Suprapubic skin (tissue), 4 donors: ENCODE results near the gene GALNT17. TPM values are rescaled to one million over a fixed set of nuclear protein-coding genes. Genes with fewer than 3 reads are reported as not detected.

Experiments
- DNase-seq, 2 donors: peaks; one replicate each; pipeline ENCODE4 v3.0.0-alpha.2; 2019; ENCODE audit warnings: low spot score in 2 of 2
- H3K27ac ChIP-seq: fragments of 200-600 bp; sonication (generic); one replicate; pipeline ENCODE4 v1.5.1; 2019
- H3K27me3 ChIP-seq: fragments of 200-600 bp; sonication (generic); one replicate; pipeline ENCODE4 v1.5.1; 2019
- H3K36me3 ChIP-seq: fragments of 200-600 bp; sonication (generic); one replicate; pipeline ENCODE4 v1.5.1; 2019
- H3K4me1 ChIP-seq: fragments of 200-600 bp; sonication (generic); one replicate; pipeline ENCODE4 v1.5.1; 2019
- H3K4me3 ChIP-seq: fragments of 200-600 bp; sonication (generic); one replicate; pipeline ENCODE4 v1.5.1; 2019; ENCODE audit warnings: mild to moderate bottlenecking
- H3K9me3 ChIP-seq: fragments of 200-600 bp; sonication (generic); one replicate; pipeline ENCODE4 v1.5.1; 2019
- EP300 ChIP-seq: sonication (generic); formaldehyde crosslinking; IDR thresholded peaks from one replicate; pipeline ENCODE4 v1.6.1; 2017; ENCODE audit warnings: antibody characterized with exemption
- POLR2A ChIP-seq, 2 donors: fragments of 450-650 bp; IDR thresholded peaks; one replicate each; pipeline ENCODE4 v1.6.1; 2017; ENCODE audit warnings: antibody characterized with exemption in 2 of 2, mild to moderate bottlenecking in 2 of 2, moderate library complexity in 2 of 2
- POLR2AphosphoS5 ChIP-seq, 3 donors: sonication (generic); formaldehyde crosslinking; IDR thresholded peaks; one replicate each; pipeline ENCODE4 v1.6.1; 2017; ENCODE audit warnings: antibody characterized with exemption in 3 of 3
- WGBS: methylation state at CpG from one replicate; pipeline ENCODE4 v1.1.5; 2018; 5-methylcytosine and 5-hydroxymethylcytosine counted together
- total RNA-seq, 4 donors: library from RNA; depleted of rRNA; stranded (reverse); fragments of >200 nt; gene quantifications; one replicate each; pipeline ENCODE4 v1.1.0, GENCODE V29; 2016
- TF ChIP-seq, protein P1 (sequence below), 2 donors: fragments of 200-600 bp in 1 of 2; fragments of 450-650 bp in 1 of 2; sonication (generic) in 1 of 2; IDR thresholded peaks; one replicate each; pipeline ENCODE4 v1.5.1; 2016 to 2019; ENCODE audit warnings: antibody characterized with exemption in 2 of 2, mild to moderate bottlenecking in 1 of 2, moderate library complexity in 1 of 2

The GALNT17 gene
- total RNA-seq, 4 donors from 2014 or later: 2.0 to 4.7 (median 2.7) TPM

- H3K36me3 ChIP-seq: no peaks in the 10 kb centered on the region
- H3K27me3 ChIP-seq: no peaks in the 10 kb centered on the region
- DNase-seq: no peak
- TF ChIP-seq POLR2A (IDR thresholded peaks at IDR 0.05) (no peak), EP300 (no peak), POLR2AphosphoS5 (IDR thresholded peaks at IDR 0.05) (no peak)
- TF ChIP-seq, protein P1, sequence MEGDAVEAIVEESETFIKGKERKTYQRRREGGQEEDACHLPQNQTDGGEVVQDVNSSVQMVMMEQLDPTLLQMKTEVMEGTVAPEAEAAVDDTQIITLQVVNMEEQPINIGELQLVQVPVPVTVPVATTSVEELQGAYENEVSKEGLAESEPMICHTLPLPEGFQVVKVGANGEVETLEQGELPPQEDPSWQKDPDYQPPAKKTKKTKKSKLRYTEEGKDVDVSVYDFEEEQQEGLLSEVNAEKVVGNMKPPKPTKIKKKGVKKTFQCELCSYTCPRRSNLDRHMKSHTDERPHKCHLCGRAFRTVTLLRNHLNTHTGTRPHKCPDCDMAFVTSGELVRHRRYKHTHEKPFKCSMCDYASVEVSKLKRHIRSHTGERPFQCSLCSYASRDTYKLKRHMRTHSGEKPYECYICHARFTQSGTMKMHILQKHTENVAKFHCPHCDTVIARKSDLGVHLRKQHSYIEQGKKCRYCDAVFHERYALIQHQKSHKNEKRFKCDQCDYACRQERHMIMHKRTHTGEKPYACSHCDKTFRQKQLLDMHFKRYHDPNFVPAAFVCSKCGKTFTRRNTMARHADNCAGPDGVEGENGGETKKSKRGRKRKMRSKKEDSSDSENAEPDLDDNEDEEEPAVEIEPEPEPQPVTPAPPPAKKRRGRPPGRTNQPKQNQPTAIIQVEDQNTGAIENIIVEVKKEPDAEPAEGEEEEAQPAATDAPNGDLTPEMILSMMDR (IDR thresholded peaks at IDR 0.05): no peak
- H3K4me1 ChIP-seq: no peaks in the 10 kb centered on the region
- no peak overlapping the region for H3K4me3 ChIP-seq
- H3K27ac ChIP-seq: no peak overlapping the region
- 96% methylated on average over 2 of the region's 2 CpGs for WGBS
- peaks cover 13% of the 10 kb centered on the region for H3K9me3 ChIP-seq
Observed at GRCh38 chr7:71350680-71351079, 218.7 kb downstream of the GALNT17 start.

DNA sequence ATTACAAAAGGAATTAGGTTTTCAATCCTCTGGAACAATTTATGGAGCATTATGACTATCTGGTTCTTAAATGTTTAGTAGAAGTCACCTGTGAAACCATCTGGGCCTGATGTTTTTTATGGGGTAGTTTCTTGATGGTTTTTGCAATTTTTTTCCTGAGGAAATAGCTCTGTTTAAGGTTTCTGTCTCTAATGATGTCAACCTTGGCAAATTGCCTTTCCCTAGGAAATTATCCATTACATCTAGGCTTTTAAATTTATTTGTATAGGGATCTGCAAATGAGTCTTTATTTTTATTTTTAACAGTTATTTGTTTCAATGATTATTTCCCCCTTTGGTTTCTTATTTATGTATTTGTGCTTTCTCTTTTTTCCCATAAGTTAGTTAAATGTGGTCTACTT is 222.8 kb downstream of the GALNT17 start:
- Histone ChIP-seq H3K9me3 (peaks cover 14% of the 10 kb centered on the region), H3K36me3 (no peaks in the 10 kb centered on the region), H3K27me3 (no peaks in the 10 kb centered on the region), H3K4me3 (no peak overlapping the region), H3K4me1 (no peaks in the 10 kb centered on the region), H3K27ac (no peak overlapping the region)
- TF ChIP-seq POLR2A (IDR thresholded peaks at IDR 0.05): no peak
- TF ChIP-seq POLR2AphosphoS5 (IDR thresholded peaks at IDR 0.05): no peak
- TF ChIP-seq EP300: no peak
- TF ChIP-seq, protein P1 (IDR thresholded peaks at IDR 0.05): no peak
- DNase-seq: no peak

DNA sequence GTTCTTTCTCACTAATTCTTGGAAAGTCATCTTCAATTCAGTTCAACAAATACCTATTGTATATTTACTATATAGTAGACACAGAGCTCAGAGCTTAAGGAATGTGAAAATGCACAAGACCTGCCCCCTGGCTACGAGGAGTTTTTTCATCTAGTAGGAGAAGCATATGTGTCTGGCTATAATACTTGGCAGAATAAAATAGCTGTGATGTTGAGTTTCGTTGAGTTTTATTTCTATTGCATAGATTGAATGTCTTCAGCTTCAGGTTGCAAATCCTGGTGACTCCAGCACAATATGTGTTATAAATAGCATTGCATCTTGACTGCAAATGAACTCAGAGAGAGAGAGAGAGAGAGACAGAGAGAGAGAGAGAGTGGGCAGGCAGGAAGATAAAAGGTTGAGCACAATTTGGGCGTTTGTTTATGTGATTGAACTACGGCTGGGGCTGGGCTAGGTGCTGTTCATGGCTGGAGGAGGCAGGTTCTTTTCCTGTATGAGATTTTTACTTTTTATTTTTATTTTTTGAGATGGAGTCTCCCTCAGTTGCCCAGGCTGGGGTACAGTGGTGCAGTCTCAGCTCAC is 229.6 kb downstream of the GALNT17 start:
- TF ChIP-seq EP300 (no peak), POLR2AphosphoS5 (IDR thresholded peaks at IDR 0.05) (no peak), POLR2A (IDR thresholded peaks at IDR 0.05) (no peak)
- TF ChIP-seq, protein P1 (IDR thresholded peaks at IDR 0.05): no peak

DNA sequence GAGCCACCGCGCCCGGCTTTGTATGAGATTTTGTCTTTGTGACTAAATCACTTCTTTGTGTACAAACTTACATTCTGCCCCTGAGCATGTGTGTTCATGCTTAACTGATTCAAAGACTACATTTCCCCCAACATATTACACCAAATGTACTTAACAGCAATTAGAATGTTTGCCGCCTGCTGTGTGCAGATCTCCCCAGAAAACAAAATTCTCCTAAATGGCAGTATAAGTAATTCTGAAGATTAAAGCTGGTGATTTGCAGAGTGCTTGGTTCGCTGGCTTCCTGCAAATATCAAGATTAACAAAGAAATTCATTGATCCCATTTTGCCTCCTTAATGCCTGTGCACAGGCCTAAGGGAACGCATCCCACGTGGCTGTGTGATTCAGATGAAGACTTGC is 230.3 kb downstream of the GALNT17 start:
- H3K4me1 ChIP-seq: no peaks in the 10 kb centered on the region
- no peaks in the 10 kb centered on the region for H3K27me3 ChIP-seq
- no peak for DNase-seq
- 82% methylated on average over 7 of the region's 7 CpGs for WGBS
- H3K36me3 ChIP-seq: no peaks in the 10 kb centered on the region
- H3K4me3 ChIP-seq: no peak overlapping the region
- TF ChIP-seq, protein P1 (IDR thresholded peaks at IDR 0.05): no peak
- TF ChIP-seq POLR2A (IDR thresholded peaks at IDR 0.05) (no peak), EP300 (no peak), POLR2AphosphoS5 (IDR thresholded peaks at IDR 0.05) (no peak)
- no peaks in the 10 kb centered on the region for H3K9me3 ChIP-seq
- no peak overlapping the region for H3K27ac ChIP-seq

More for the DNA sequence above, 229.6 kb downstream of the GALNT17 start:
- H3K9me3 ChIP-seq: no peaks in the 10 kb centered on the region
- no peaks in the 10 kb centered on the region for H3K36me3 ChIP-seq
- H3K4me1 ChIP-seq: no peaks in the 10 kb centered on the region
- no peak overlapping the region for H3K4me3 ChIP-seq
- H3K27me3 ChIP-seq: no peaks in the 10 kb centered on the region
- H3K27ac ChIP-seq: no peak overlapping the region
- WGBS: 43% methylated on average over 4 of the region's 4 CpGs
- no peak for DNase-seq

- TF ChIP-seq, protein P1 (IDR thresholded peaks at IDR 0.05): no peak
- TF ChIP-seq EP300 (no peak), POLR2AphosphoS5 (IDR thresholded peaks at IDR 0.05) (no peak), POLR2A (IDR thresholded peaks at IDR 0.05) (no peak)
- 88% methylated on average over 5 of the region's 5 CpGs for WGBS
- no peak for DNase-seq
- Histone ChIP-seq H3K36me3 (no peaks in the 10 kb centered on the region), H3K4me1 (no peaks in the 10 kb centered on the region), H3K27me3 (no peaks in the 10 kb centered on the region), H3K9me3 (no peaks in the 10 kb centered on the region), H3K4me3 (no peak overlapping the region), H3K27ac (no peak overlapping the region)
Observed at GRCh38 chr7:71363223-71363622, 231.3 kb downstream of the GALNT17 start.
